ENCODE results near the gene UGDH.
"Not testable (repeated sequence)": the region's sequence is repeated elsewhere in the genome, so short reads cannot be mapped to it uniquely, and the experiment has no call there.

UGDH gene

GRCh38 chr4:39458161-39458504, 69.1 kb downstream of the UGDH start:
- Histone ChIP-seq H3K14ac (ENCODE audit: low read length in 2 of 2) (peak overlapping the region in 1 of 2 experiments; percentile 95), H3K4ac (ENCODE audit: low read depth in 1 of 2, low read length in 2 of 2) (peak overlapping the region; percentile 58 to 98), H3K36me3 (ENCODE audit: control insufficient read depth in 1 of 2, insufficient read depth in 2 of 2, low read depth in 1 of 2, low read length in 2 of 2) (peaks cover 11 to 56% of the 10 kb centered on the region in 2 experiments), H2BK5ac (ENCODE audit: low read depth, low read length, poor library complexity, severe bottlenecking) (peak overlapping the region; percentile 97), H3K4me2 (ENCODE audit: low read length, poor library complexity, severe bottlenecking) (peak overlapping the region; percentile 64), H4K8ac (ENCODE audit: low read length) (peak overlapping the region; percentile 54), H3K18ac (ENCODE audit: low read depth in 1 of 2, low read length in 2 of 2) (peak overlapping the region; percentile 75 to 93), H3K4me3 (ENCODE audit: insufficient read depth in 1 of 2, low read depth in 1 of 2, low read length in 2 of 2) (peak overlapping the region; percentile 83 to 90), H3K27ac (ENCODE audit: low read length, poor library complexity, severe bottlenecking) (peak overlapping the region; percentile 96), H2AK5ac (ENCODE audit: low read length, severe bottlenecking) (peak overlapping the region; percentile 83), H3K9ac (ENCODE audit: low read length) (peak overlapping the region; percentile 97), H3K23ac (ENCODE audit: low read length in 2 of 2) (peak overlapping the region in 1 of 2 experiments; percentile 52)
- DNase-seq; H3K79me1 ChIP-seq (replicated peaks; ENCODE audit: low read length, poor library complexity, severe bottlenecking); H4K91ac ChIP-seq (ENCODE audit: low read length); H2BK12ac ChIP-seq (ENCODE audit: low read length in 2 of 2); H2BK120ac ChIP-seq (ENCODE audit: low read depth, low read length); H3K9me3 ChIP-seq (ENCODE audit: control insufficient read depth, low read length); H3K27me3 ChIP-seq (ENCODE audit: control insufficient read depth in 1 of 2, insufficient read depth in 1 of 2, low read length in 2 of 2); H2BK15ac ChIP-seq (ENCODE audit: low read depth, poor library complexity, severe bottlenecking); H3K4me1 ChIP-seq (ENCODE audit: control insufficient read depth, insufficient read depth, low read depth, low read length); H2AFZ ChIP-seq (ENCODE audit: low read depth, low read length): not testable (repeated sequence)
- WGBS = under 1% methylated on average over 13 of the region's 13 CpGs

GRCh38 chr4:39456946-39457763, 70.1 kb downstream of the UGDH start:
- Histone ChIP-seq H2BK12ac (ENCODE audit: low read length in 2 of 2) (no peak overlapping the region), H2BK120ac (ENCODE audit: low read depth, low read length) (no peak overlapping the region), H3K4ac (ENCODE audit: low read depth in 1 of 2, low read length in 2 of 2) (no peak overlapping the region), H3K14ac (ENCODE audit: low read length in 2 of 2) (no peak overlapping the region), H4K91ac (ENCODE audit: low read length) (no peak overlapping the region), H3K36me3 (ENCODE audit: control insufficient read depth in 1 of 2, insufficient read depth in 2 of 2, low read depth in 1 of 2, low read length in 2 of 2) (peaks cover 11 to 61% of the 10 kb centered on the region in 2 experiments), H3K4me1 (ENCODE audit: control insufficient read depth, insufficient read depth, low read depth, low read length) (peaks cover 5% of the 10 kb centered on the region), H4K8ac (ENCODE audit: low read length) (no peak overlapping the region), H3K4me3 (ENCODE audit: insufficient read depth in 1 of 2, low read depth in 1 of 2, low read length in 2 of 2) (peak overlapping the region in 1 of 2 experiments; percentile 90), H2AFZ (ENCODE audit: low read depth, low read length) (no peak overlapping the region), H3K4me2 (ENCODE audit: low read length, poor library complexity, severe bottlenecking) (peak overlapping the region; percentile 64), H3K9me3 (ENCODE audit: control insufficient read depth, low read length) (no peaks in the 10 kb centered on the region), H2AK5ac (ENCODE audit: low read length, severe bottlenecking) (no peak overlapping the region), H3K27ac (ENCODE audit: low read length, poor library complexity, severe bottlenecking) (no peak overlapping the region), H2BK5ac (ENCODE audit: low read depth, low read length, poor library complexity, severe bottlenecking) (no peak overlapping the region), H3K23ac (ENCODE audit: low read length in 2 of 2) (no peak overlapping the region), H3K18ac (ENCODE audit: low read depth in 1 of 2, low read length in 2 of 2) (no peak overlapping the region), H3K9ac (ENCODE audit: low read length) (peak overlapping the region; percentile 97), H3K27me3 (ENCODE audit: control insufficient read depth in 1 of 2, insufficient read depth in 1 of 2, low read length in 2 of 2) (no peaks in the 10 kb centered on the region), H2BK15ac (ENCODE audit: low read depth, poor library complexity, severe bottlenecking) (no peak overlapping the region), H3K79me1 (replicated peaks; ENCODE audit: low read length, poor library complexity, severe bottlenecking) (peaks cover 8% of the 10 kb centered on the region)
- WGBS = 74% methylated on average over 10 of the region's 10 CpGs
- DNase-seq = no peak

- H3K4me1 ChIP-seq (ENCODE audit: control insufficient read depth, insufficient read depth, low read depth, low read length) = peaks cover 9% of the 10 kb centered on the region
- no peak overlapping the region for H3K14ac ChIP-seq (ENCODE audit: low read length in 2 of 2)
- no peak overlapping the region for H3K18ac ChIP-seq (ENCODE audit: low read depth in 1 of 2, low read length in 2 of 2)
- H2BK12ac ChIP-seq (ENCODE audit: low read length in 2 of 2) = no peak overlapping the region
- H3K4me2 ChIP-seq (ENCODE audit: low read length, poor library complexity, severe bottlenecking) = no peak overlapping the region
- peaks cover 6% of the 10 kb centered on the region for H3K79me1 ChIP-seq (replicated peaks; ENCODE audit: low read length, poor library complexity, severe bottlenecking)
- no peak for DNase-seq
- H3K9me3 ChIP-seq (ENCODE audit: control insufficient read depth, low read length) = no peaks in the 10 kb centered on the region
- H2BK15ac ChIP-seq (ENCODE audit: low read depth, poor library complexity, severe bottlenecking) = no peak overlapping the region
- no peak overlapping the region for H2BK5ac ChIP-seq (ENCODE audit: low read depth, low read length, poor library complexity, severe bottlenecking)
- H3K9ac ChIP-seq (ENCODE audit: low read length) = peak overlapping the region; percentile 97
- no peak overlapping the region for H2BK120ac ChIP-seq (ENCODE audit: low read depth, low read length)
- peak overlapping the region in 1 of 2 experiments; percentile 90 for H3K4me3 ChIP-seq (ENCODE audit: insufficient read depth in 1 of 2, low read depth in 1 of 2, low read length in 2 of 2)
- no peak overlapping the region for H2AFZ ChIP-seq (ENCODE audit: low read depth, low read length)
- H3K27ac ChIP-seq (ENCODE audit: low read length, poor library complexity, severe bottlenecking) = no peak overlapping the region
- H3K36me3 ChIP-seq (ENCODE audit: control insufficient read depth in 1 of 2, insufficient read depth in 2 of 2, low read depth in 1 of 2, low read length in 2 of 2) = peaks cover 15 to 75% of the 10 kb centered on the region in 2 experiments
- H3K4ac ChIP-seq (ENCODE audit: low read depth in 1 of 2, low read length in 2 of 2) = no peak overlapping the region
- H4K8ac ChIP-seq (ENCODE audit: low read length) = no peak overlapping the region
- 95% methylated on average over 5 of the region's 6 CpGs for WGBS
- no peaks in the 10 kb centered on the region for H3K27me3 ChIP-seq (ENCODE audit: control insufficient read depth in 1 of 2, insufficient read depth in 1 of 2, low read length in 2 of 2)
- H4K91ac ChIP-seq (ENCODE audit: low read length) = no peak overlapping the region
- H3K23ac ChIP-seq (ENCODE audit: low read length in 2 of 2) = no peak overlapping the region
- H2AK5ac ChIP-seq (ENCODE audit: low read length, severe bottlenecking) = no peak overlapping the region
These were observed 71.8 kb downstream of the UGDH start for GRCh38 chr4:39455486-39455885.

GRCh38 chr4:39453738-39454137, 73.5 kb downstream of the UGDH start:
- no peak overlapping the region for H2BK12ac ChIP-seq (ENCODE audit: low read length in 2 of 2)
- H3K4me3 ChIP-seq (ENCODE audit: insufficient read depth in 1 of 2, low read depth in 1 of 2, low read length in 2 of 2) = no peak overlapping the region
- no peaks in the 10 kb centered on the region for H3K27me3 ChIP-seq (ENCODE audit: control insufficient read depth in 1 of 2, insufficient read depth in 1 of 2, low read length in 2 of 2)
- H2AFZ ChIP-seq (ENCODE audit: low read depth, low read length) = no peak overlapping the region
- peaks cover 9% of the 10 kb centered on the region for H3K4me1 ChIP-seq (ENCODE audit: control insufficient read depth, insufficient read depth, low read depth, low read length)
- H2AK5ac ChIP-seq (ENCODE audit: low read length, severe bottlenecking) = no peak overlapping the region
- no peak overlapping the region for H3K4me2 ChIP-seq (ENCODE audit: low read length, poor library complexity, severe bottlenecking)
- H3K23ac ChIP-seq (ENCODE audit: low read length in 2 of 2) = no peak overlapping the region
- no peak overlapping the region for H4K8ac ChIP-seq (ENCODE audit: low read length)
- H3K27ac ChIP-seq (ENCODE audit: low read length, poor library complexity, severe bottlenecking) = no peak overlapping the region
- H2BK5ac ChIP-seq (ENCODE audit: low read depth, low read length, poor library complexity, severe bottlenecking) = no peak overlapping the region
- H3K36me3 ChIP-seq (ENCODE audit: control insufficient read depth in 1 of 2, insufficient read depth in 2 of 2, low read depth in 1 of 2, low read length in 2 of 2) = peaks cover 15 to 84% of the 10 kb centered on the region in 2 experiments
- no peak overlapping the region for H3K14ac ChIP-seq (ENCODE audit: low read length in 2 of 2)
- H3K9ac ChIP-seq (ENCODE audit: low read length) = no peak overlapping the region
- H3K9me3 ChIP-seq (ENCODE audit: control insufficient read depth, low read length) = no peaks in the 10 kb centered on the region
- DNase-seq = no peak
- no peak overlapping the region for H3K4ac ChIP-seq (ENCODE audit: low read depth in 1 of 2, low read length in 2 of 2)
- H2BK15ac ChIP-seq (ENCODE audit: low read depth, poor library complexity, severe bottlenecking) = no peak overlapping the region
- H2BK120ac ChIP-seq (ENCODE audit: low read depth, low read length) = no peak overlapping the region
- peaks cover 5% of the 10 kb centered on the region for H3K79me1 ChIP-seq (replicated peaks; ENCODE audit: low read length, poor library complexity, severe bottlenecking)
- H3K18ac ChIP-seq (ENCODE audit: low read depth in 1 of 2, low read length in 2 of 2) = no peak overlapping the region
- H4K91ac ChIP-seq (ENCODE audit: low read length) = no peak overlapping the region
- 100% methylated on average over 1 of the region's 2 CpGs for WGBS

All from mesenchymal stem cell (in vitro differentiated cells and primary cell).